Activated naive CD8-positive, alpha-beta T cell treated with anti-CD3 and anti-CD28 coated beads, Interleukin-2, amount 50 U/mL, for 24 hours (primary cell): ENCODE results near the gene PFDN1.

Source experiments
- ATAC-seq: fragments of 150-1000 bp; cut with Tn5 transposase; one replicate; pipeline ENCODE4 v1.10.0; 2021
- DNase-seq: peaks from one replicate; pipeline ENCODE4 v3.0.0; 2021
- H3K27ac Mint-ChIP-seq: one replicate; pipeline ENCODE4 v1.8.0; 2021; ENCODE audit warnings: mild to moderate bottlenecking, mixed read lengths
- H3K27me3 Mint-ChIP-seq: one replicate; pipeline ENCODE4 v1.8.0; 2021; ENCODE audit warnings: mixed read lengths
- H3K36me3 Mint-ChIP-seq: one replicate; pipeline ENCODE4 v1.8.0; 2021; ENCODE audit warnings: low read depth, mixed read lengths
- H3K4me1 Mint-ChIP-seq: one replicate; pipeline ENCODE4 v1.8.0; 2021; ENCODE audit warnings: mixed read lengths
- H3K4me3 Mint-ChIP-seq: one replicate; pipeline ENCODE4 v1.8.0; 2021; ENCODE audit warnings: mild to moderate bottlenecking, moderate library complexity, mixed read lengths
- H3K9me3 Mint-ChIP-seq: one replicate; pipeline ENCODE4 v1.8.0; 2021; ENCODE audit warnings: mixed read lengths

PFDN1 gene

GRCh38 chr5:140319833-140320232 is 16.9 kb upstream of the PFDN1 start:
- no peaks in the 10 kb centered on the region for H3K9me3 Mint-ChIP-seq
- no peak overlapping the region for H3K4me3 Mint-ChIP-seq
- no peaks in the 10 kb centered on the region for H3K27me3 Mint-ChIP-seq
- DNase-seq (no peak), ATAC-seq (no peak)
- no peaks in the 10 kb centered on the region for H3K36me3 Mint-ChIP-seq
- H3K27ac Mint-ChIP-seq: no peak overlapping the region
- H3K4me1 Mint-ChIP-seq: peaks cover 7% of the 10 kb centered on the region

- no peak overlapping the region for H3K27ac Mint-ChIP-seq
- H3K9me3 Mint-ChIP-seq: no peaks in the 10 kb centered on the region
- H3K36me3 Mint-ChIP-seq: no peaks in the 10 kb centered on the region
- ATAC-seq (no peak), DNase-seq (no peak)
- H3K4me3 Mint-ChIP-seq: no peak overlapping the region
- H3K27me3 Mint-ChIP-seq: no peaks in the 10 kb centered on the region
- H3K4me1 Mint-ChIP-seq: no peaks in the 10 kb centered on the region
Observed at GRCh38 chr5:140318792-140319191, 15.9 kb upstream of the PFDN1 start.

GRCh38 chr5:140317859-140318258 is 15.0 kb upstream of the PFDN1 start:
- H3K9me3 Mint-ChIP-seq: no peaks in the 10 kb centered on the region
- H3K4me3 Mint-ChIP-seq: no peak overlapping the region
- no peaks in the 10 kb centered on the region for H3K27me3 Mint-ChIP-seq
- no peaks in the 10 kb centered on the region for H3K4me1 Mint-ChIP-seq
- no peak for ATAC-seq
- H3K27ac Mint-ChIP-seq: no peak overlapping the region
- DNase-seq: no peak
- H3K36me3 Mint-ChIP-seq: no peaks in the 10 kb centered on the region

GRCh38 chr5:140312791-140313189 is 9.9 kb upstream of the PFDN1 start:
- Mint-ChIP-seq H3K27ac (no peak overlapping the region), H3K9me3 (no peaks in the 10 kb centered on the region), H3K27me3 (no peaks in the 10 kb centered on the region), H3K4me3 (no peak overlapping the region), H3K4me1 (peaks cover 3% of the 10 kb centered on the region), H3K36me3 (no peaks in the 10 kb centered on the region)
- ATAC-seq (no peak), DNase-seq (no peak)

- H3K4me1 Mint-ChIP-seq: peaks cover 3% of the 10 kb centered on the region
- H3K27me3 Mint-ChIP-seq: no peaks in the 10 kb centered on the region
- no peak overlapping the region for H3K4me3 Mint-ChIP-seq
- no peak for ATAC-seq
- H3K9me3 Mint-ChIP-seq: no peaks in the 10 kb centered on the region
- no peak for DNase-seq
- no peak overlapping the region for H3K27ac Mint-ChIP-seq
- no peaks in the 10 kb centered on the region for H3K36me3 Mint-ChIP-seq
Observed at GRCh38 chr5:140312067-140312790, 9.3 kb upstream of the PFDN1 start.

GRCh38 chr5:140311011-140311467 is 8.1 kb upstream of the PFDN1 start:
- Mint-ChIP-seq H3K36me3 (no peaks in the 10 kb centered on the region), H3K9me3 (no peaks in the 10 kb centered on the region), H3K4me3 (no peak overlapping the region), H3K27ac (no peak overlapping the region), H3K27me3 (no peaks in the 10 kb centered on the region), H3K4me1 (peaks cover 3% of the 10 kb centered on the region)
- DNase-seq: no peak
- ATAC-seq: no peak

- H3K4me3 Mint-ChIP-seq: no peak overlapping the region
- H3K27ac Mint-ChIP-seq: no peak overlapping the region
- no peak for ATAC-seq
Observed at GRCh38 chr5:140310434-140310833, 7.5 kb upstream of the PFDN1 start.

GRCh38 chr5:140309706-140310249 is 6.9 kb upstream of the PFDN1 start:
- DNase-seq (no peak), ATAC-seq (no peak)
- Mint-ChIP-seq H3K4me3 (no peak overlapping the region), H3K36me3 (no peaks in the 10 kb centered on the region), H3K4me1 (peaks cover 3% of the 10 kb centered on the region), H3K27me3 (no peaks in the 10 kb centered on the region), H3K27ac (no peak overlapping the region), H3K9me3 (no peaks in the 10 kb centered on the region)

More at GRCh38 chr5:140310434-140310833, 7.5 kb upstream of the PFDN1 start:
- Mint-ChIP-seq H3K27me3 (no peaks in the 10 kb centered on the region), H3K4me1 (peaks cover 3% of the 10 kb centered on the region), H3K9me3 (no peaks in the 10 kb centered on the region), H3K36me3 (no peaks in the 10 kb centered on the region)
- DNase-seq: no peak

- Mint-ChIP-seq H3K27me3 (no peaks in the 10 kb centered on the region), H3K27ac (no peak overlapping the region), H3K4me3 (no peak overlapping the region), H3K4me1 (peaks cover 27% of the 10 kb centered on the region), H3K36me3 (peaks cover 2% of the 10 kb centered on the region), H3K9me3 (no peaks in the 10 kb centered on the region)
- DNase-seq: no peak
- ATAC-seq: no peak
Observed at GRCh38 chr5:140305471-140305870, 2.6 kb upstream of the PFDN1 start.

- Mint-ChIP-seq H3K4me3 (no peak overlapping the region), H3K9me3 (no peaks in the 10 kb centered on the region), H3K36me3 (peaks cover 9% of the 10 kb centered on the region), H3K4me1 (peaks cover 33% of the 10 kb centered on the region), H3K27ac (no peak overlapping the region), H3K27me3 (no peaks in the 10 kb centered on the region)
- no peak for DNase-seq
- ATAC-seq: no peak
Observed at GRCh38 chr5:140303966-140304365, 1.1 kb upstream of the PFDN1 start.

- ATAC-seq (no peak), DNase-seq (no peak)
- Mint-ChIP-seq H3K36me3 (peaks cover 29% of the 10 kb centered on the region), H3K9me3 (no peaks in the 10 kb centered on the region), H3K4me1 (peaks cover 53% of the 10 kb centered on the region), H3K27me3 (no peaks in the 10 kb centered on the region), H3K27ac (no peak overlapping the region), H3K4me3 (peak overlapping the region; percentile 98)
Observed at GRCh38 chr5:140301136-140301535, 1.8 kb downstream of the PFDN1 start.

GRCh38 chr5:140299056-140299455 is 3.8 kb downstream of the PFDN1 start:
- Mint-ChIP-seq H3K27me3 (no peaks in the 10 kb centered on the region), H3K4me3 (no peak overlapping the region), H3K27ac (no peak overlapping the region), H3K9me3 (no peaks in the 10 kb centered on the region), H3K36me3 (peaks cover 29% of the 10 kb centered on the region), H3K4me1 (peaks cover 65% of the 10 kb centered on the region)
- DNase-seq: no peak
- ATAC-seq: no peak

- H3K9me3 Mint-ChIP-seq: no peaks in the 10 kb centered on the region
- H3K27ac Mint-ChIP-seq: peak overlapping the region; percentile 15
- no peak overlapping the region for H3K4me3 Mint-ChIP-seq
- DNase-seq (no peak), ATAC-seq (no peak)
- peaks cover 29% of the 10 kb centered on the region for H3K36me3 Mint-ChIP-seq
- peaks cover 71% of the 10 kb centered on the region for H3K4me1 Mint-ChIP-seq
- no peaks in the 10 kb centered on the region for H3K27me3 Mint-ChIP-seq
Observed at GRCh38 chr5:140298183-140298601, 4.7 kb downstream of the PFDN1 start.

GRCh38 chr5:140297283-140297682 is 5.6 kb downstream of the PFDN1 start:
- H3K27ac Mint-ChIP-seq: no peak overlapping the region
- peaks cover 68% of the 10 kb centered on the region for H3K4me1 Mint-ChIP-seq
- no peak for DNase-seq
- no peaks in the 10 kb centered on the region for H3K27me3 Mint-ChIP-seq
- no peaks in the 10 kb centered on the region for H3K9me3 Mint-ChIP-seq
- H3K36me3 Mint-ChIP-seq: peaks cover 27% of the 10 kb centered on the region
- H3K4me3 Mint-ChIP-seq: no peak overlapping the region
- no peak for ATAC-seq

- DNase-seq (no peak), ATAC-seq (no peak)
- H3K4me1 Mint-ChIP-seq: peaks cover 59% of the 10 kb centered on the region
- H3K4me3 Mint-ChIP-seq: no peak overlapping the region
- H3K27me3 Mint-ChIP-seq: no peaks in the 10 kb centered on the region
- peaks cover 27% of the 10 kb centered on the region for H3K36me3 Mint-ChIP-seq
- no peak overlapping the region for H3K27ac Mint-ChIP-seq
- H3K9me3 Mint-ChIP-seq: no peaks in the 10 kb centered on the region
Observed at GRCh38 chr5:140296289-140296688, 6.6 kb downstream of the PFDN1 start.
